ENCODE measurements around the gene FUCA2. TPM values are rescaled to one million over a fixed set of nuclear protein-coding genes. Genes with fewer than 3 reads are reported as not detected.

FUCA2 gene
- polyA plus RNA-seq, 1 of the 3 experiments (the other 2 are of a cell fraction), result 37.6 TPM

DNA sequence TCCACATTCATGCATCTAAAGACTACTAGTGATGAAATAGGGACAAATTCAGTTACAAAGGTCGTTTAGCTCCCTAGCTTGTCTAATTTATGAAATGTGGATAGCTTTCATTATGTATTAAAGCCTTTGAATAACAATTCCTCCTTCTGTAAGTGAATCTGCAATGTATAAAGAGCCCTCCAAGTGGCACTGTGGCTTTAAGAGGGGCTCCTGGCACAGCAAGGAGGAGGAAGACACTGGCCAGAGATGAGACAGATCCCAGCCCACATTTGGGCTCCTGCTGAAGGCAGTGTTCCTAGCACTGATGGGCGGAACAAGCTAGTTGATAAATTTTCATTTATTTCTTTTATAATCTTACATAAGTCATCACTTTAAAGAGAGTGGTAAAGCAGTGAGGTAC, 17.6 kb upstream of the FUCA2 start:
- ChIA-PET POLR2A (no interaction called here), CTCF (interaction anchor here (1.4 kb wide), 2 partner anchors 12 to 16 kb away, joined by 4 to 6 read pairs; no protein-coding TSS in a partner anchor)

GRCh38 chr6:143528164-143528811, 16.8 kb upstream of the FUCA2 start:
- Histone ChIP-seq H2AFZ (ENCODE audit: low read depth) (0 out of 2 replicates have a peak overlapping the region, but pooled peaks have one; percentile 46), H3K79me2 (ENCODE audit: insufficient read depth) (no peaks in the 10 kb centered on the region), H3K36me3 (replicated peaks in 1 of 2; ENCODE audit: control insufficient read depth in 1 of 2, insufficient read depth in 2 of 2, low read length in 1 of 2) (no peaks in the 10 kb centered on the region), H3K27ac (ENCODE audit: low read depth in 2 of 2, low read length in 1 of 2) (no peak overlapping the region), H3F3A (replicated peaks; ENCODE audit: insufficient read depth) (peaks cover 8% of the 10 kb centered on the region), H3K4me1 (ENCODE audit: control insufficient read depth in 1 of 2, insufficient read depth in 2 of 2, low read depth in 1 of 2, low read length in 1 of 2) (no peaks in the 10 kb centered on the region; a peak in 1 of 4 replicates), H3K9me3 (no peaks in the 10 kb centered on the region), H3K4me3 (ENCODE audit: low read depth in 2 of 2, low read length in 1 of 2) (no peak overlapping the region), H3K9ac (no peak overlapping the region), H3K4me2 (no peak overlapping the region), H3K9me2 (no peaks in the 10 kb centered on the region), H3K27me3 (ENCODE audit: insufficient read depth) (no peaks in the 10 kb centered on the region), H4K20me1 (ENCODE audit: insufficient read depth) (no peaks in the 10 kb centered on the region)
- TF ChIP-seq RCOR1 (IDR thresholded peaks at IDR 0.05; ENCODE audit: low read length) (no peak), SMC3 (IDR thresholded peaks at IDR 0.05; ENCODE audit: low read depth, low read length) (no peak), NRF1 (IDR thresholded peaks at IDR 0.05; ENCODE audit: low read depth, low read length) (no peak), MXI1 (IDR thresholded peaks at IDR 0.05; ENCODE audit: low read depth, low read length) (no peak), EZH2phosphoT487 (IDR thresholded peaks at IDR 0.05; ENCODE audit: borderline replicate concordance, low read depth) (no peak), FOXM1 (IDR thresholded peaks at IDR 0.05; ENCODE audit: low read depth) (no peak), GATA2 (CRISPR knock-in tag; IDR thresholded peaks at IDR 0.05) (no peak), CTCF (IDR thresholded peaks at IDR 0.05) (no peak), USF1 (IDR thresholded peaks at IDR 0.05; ENCODE audit: borderline replicate concordance, low read depth) (no peak), YY1 (IDR thresholded peaks at IDR 0.05; ENCODE audit: low read depth) (no peak)
- TF ChIP-seq, protein P1, sequence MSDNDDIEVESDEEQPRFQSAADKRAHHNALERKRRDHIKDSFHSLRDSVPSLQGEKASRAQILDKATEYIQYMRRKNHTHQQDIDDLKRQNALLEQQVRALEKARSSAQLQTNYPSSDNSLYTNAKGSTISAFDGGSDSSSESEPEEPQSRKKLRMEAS (IDR thresholded peaks at IDR 0.05; ENCODE audit: low read depth), result no peak
- DNase-seq, result no peak
- POLR2A ChIA-PET, result no interaction called here
- WGBS (ENCODE audit: low lambda C conversion rate), result 85% methylated on average over 7 of the region's 7 CpGs
- CTCF ChIA-PET, result interaction anchor here (1.4 kb wide), 2 partner anchors 13 to 15 kb away, joined by 4 to 6 read pairs; no protein-coding TSS in a partner anchor

More for the DNA sequence above, 17.6 kb upstream of the FUCA2 start:
- no peaks in the 10 kb centered on the region for H3K9me2 ChIP-seq
- H3K4me1 ChIP-seq (ENCODE audit: control insufficient read depth in 1 of 2, insufficient read depth in 2 of 2, low read depth in 1 of 2, low read length in 1 of 2), result no peaks in the 10 kb centered on the region; a peak in 1 of 4 replicates
- no peaks in the 10 kb centered on the region for H3K27me3 ChIP-seq (ENCODE audit: insufficient read depth)
- H3F3A ChIP-seq (replicated peaks; ENCODE audit: insufficient read depth), result peaks cover 8% of the 10 kb centered on the region
- peak; percentile 41 for DNase-seq
- no peaks in the 10 kb centered on the region for H3K36me3 ChIP-seq (replicated peaks in 1 of 2; ENCODE audit: control insufficient read depth in 1 of 2, insufficient read depth in 2 of 2, low read length in 1 of 2)
- WGBS (ENCODE audit: low lambda C conversion rate), result 48% methylated on average over 2 of the region's 2 CpGs
- H3K9me3 ChIP-seq, result no peaks in the 10 kb centered on the region
- H3K4me2 ChIP-seq, result no peak overlapping the region
- no peak overlapping the region for H2AFZ ChIP-seq (ENCODE audit: low read depth)
- H3K27ac ChIP-seq (ENCODE audit: low read depth in 2 of 2, low read length in 1 of 2), result no peak overlapping the region
- H4K20me1 ChIP-seq (ENCODE audit: insufficient read depth), result no peaks in the 10 kb centered on the region
- TF ChIP-seq RAD21 (IDR thresholded peaks at IDR 0.05; ENCODE audit: low read length) (peak; percentile 56), SMC3 (IDR thresholded peaks at IDR 0.05; ENCODE audit: low read depth, low read length) (peak; percentile 3; the same call in 1 of the 2 replicates), CTCF (IDR thresholded peaks at IDR 0.05) (peak; percentile 43), USF1 (IDR thresholded peaks at IDR 0.05; ENCODE audit: borderline replicate concordance, low read depth) (no peak)
- H3K9ac ChIP-seq, result no peak overlapping the region
- H3K79me2 ChIP-seq (ENCODE audit: insufficient read depth), result no peaks in the 10 kb centered on the region
- no peak overlapping the region; a peak in 1 of 4 replicates for H3K4me3 ChIP-seq (ENCODE audit: low read depth in 2 of 2, low read length in 1 of 2)

All from SK-N-SH (cell line).